ENCODE data around the gene INPPL1. TPM values are rescaled to one million over a fixed set of nuclear protein-coding genes. Genes with fewer than 3 reads are reported as not detected.

The INPPL1 gene
- total RNA-seq (2022) (203 and 221 TPM in 2 replicates), Bru-seq, nascent RNA (percentile 71 among the genes with signal in this experiment), BruChase-seq, experiment 1, labeled RNA remaining after a 6-hour chase (percentile 92 among the genes with signal in this experiment), BruChase-seq, experiment 2, labeled RNA remaining after a 2-hour chase (percentile 93 among the genes with signal in this experiment)
- long read RNA-seq, full-length matches to known transcripts, result 2 of 65 reads
- long read RNA-seq, partial matches to known transcripts, result 30 of 65 reads
- long read RNA-seq, other reads (novel, unspliced or antisense), result 33 of 65 reads

GRCh38 chr11:72224564-72225410, at the start of gene INPPL1:
TSS of gene INPPL1 (plus strand) at chr11:72224767. CDS start at chr11:72224985, 218 bp downstream.
- Mint-ChIP-seq H3K9me3 (ENCODE audit: low read depth, unreplicated experiment) (no peaks in the 10 kb centered on the region), H3K27me3 (ENCODE audit: unreplicated experiment) (no peaks in the 10 kb centered on the region), H3K4me3 (ENCODE audit: low read depth, unreplicated experiment) (peak within 1 kb of the TSS; percentile 73), H3K4me1 (ENCODE audit: low read depth, unreplicated experiment) (peaks cover 20% of the 10 kb centered on the region), H3K36me3 (ENCODE audit: insufficient read depth, unreplicated experiment) (peaks cover 42% of the 10 kb centered on the region), H3K27ac (ENCODE audit: unreplicated experiment) (peak within 1 kb of the TSS; percentile 70)
- TF ChIP-seq CTCF (IDR thresholded peaks at IDR 0.05; ENCODE audit: unreplicated experiment), result no peak
- BruUV-seq (replicated peaks), result no TSS peak
- intact Hi-C loops (cut with micrococcal nuclease; ENCODE audit: unreplicated experiment), result loop anchor here (10.0 kb wide), 1 partner anchor 190 kb away; no protein-coding TSS in a partner anchor
- DNase-seq, result peak; percentile 48
- CTCF ChIA-PET, result interaction anchor here (0.5 to 1.4 kb wide), 3 partner anchors 206 to 1152 kb away, joined by 3 to 6 read pairs (median 4); no protein-coding TSS in a partner anchor

GRCh38 chr11:72177656-72178055, 46.9 kb upstream of the INPPL1 start:
- Mint-ChIP-seq H3K9me3 (ENCODE audit: low read depth, unreplicated experiment) (no peaks in the 10 kb centered on the region), H3K27ac (ENCODE audit: unreplicated experiment) (no peak overlapping the region), H3K27me3 (ENCODE audit: unreplicated experiment) (peaks cover 16% of the 10 kb centered on the region), H3K4me1 (ENCODE audit: low read depth, unreplicated experiment) (peaks cover 10% of the 10 kb centered on the region), H3K4me3 (ENCODE audit: low read depth, unreplicated experiment) (no peak overlapping the region), H3K36me3 (ENCODE audit: insufficient read depth, unreplicated experiment) (no peaks in the 10 kb centered on the region)
- CTCF ChIA-PET, result no interaction called here
- intact Hi-C loops (cut with micrococcal nuclease; ENCODE audit: unreplicated experiment), result no loop called here
- DNase-seq, result no peak
- BruUV-seq (replicated peaks), result no TSS peak
- TF ChIP-seq CTCF (IDR thresholded peaks at IDR 0.05; ENCODE audit: unreplicated experiment), result no peak

GRCh38 chr11:72179049-72179803, 45.3 kb upstream of the INPPL1 start:
- no peak for DNase-seq

More at GRCh38 chr11:72179049-72179803, 45.3 kb upstream of the INPPL1 start:
- H3K4me3 Mint-ChIP-seq (ENCODE audit: low read depth, unreplicated experiment), result no peak overlapping the region
- intact Hi-C loops (cut with micrococcal nuclease; ENCODE audit: unreplicated experiment), result no loop called here
- TF ChIP-seq CTCF (IDR thresholded peaks at IDR 0.05; ENCODE audit: unreplicated experiment), result no peak
- BruUV-seq (replicated peaks), result no TSS peak
- no peak overlapping the region for H3K27ac Mint-ChIP-seq (ENCODE audit: unreplicated experiment)
- no peaks in the 10 kb centered on the region for H3K9me3 Mint-ChIP-seq (ENCODE audit: low read depth, unreplicated experiment)
- CTCF ChIA-PET, result interaction anchor here (0.9 kb wide), 1 partner anchor 35 kb away, joined by 5 read pairs; no protein-coding TSS in a partner anchor
- peaks cover 18% of the 10 kb centered on the region for H3K4me1 Mint-ChIP-seq (ENCODE audit: low read depth, unreplicated experiment)
- H3K36me3 Mint-ChIP-seq (ENCODE audit: insufficient read depth, unreplicated experiment), result no peaks in the 10 kb centered on the region
- H3K27me3 Mint-ChIP-seq (ENCODE audit: unreplicated experiment), result peaks cover 15% of the 10 kb centered on the region
